HG03097 (cell line): Measurements from ENCODE around the gene CATSPERB.
"Not testable (repeated sequence)": the region's sequence is repeated elsewhere in the genome, so short reads cannot be mapped to it uniquely, and the experiment has no call there.

Experiments used
- ATAC-seq: cut with Tn5 transposase; IDR thresholded peaks from one replicate; pipeline ENCODE4 v1.9.1; 2021; ENCODE audit not compliant: unreplicated experiment, low FRiP score

CATSPERB gene

GRCh38 chr14:91731986-91732385 lies at the start of gene CATSPERB:
TSS of gene CATSPERB (minus strand) at chr14:91732086. CDS start at chr14:91729479, 2,607 bp downstream.
- no peak for ATAC-seq

GRCh38 chr14:91780452-91780851 lies 48.6 kb upstream of the CATSPERB start:
- ATAC-seq: no peak

- no peak for ATAC-seq
Measured at GRCh38 chr14:91778217-91778616, 46.3 kb upstream of the CATSPERB start.

- no peak for ATAC-seq
Measured at GRCh38 chr14:91774140-91775096, 42.5 kb upstream of the CATSPERB start.

GRCh38 chr14:91770185-91770584 lies 38.3 kb upstream of the CATSPERB start:
- no peak for ATAC-seq

- no peak for ATAC-seq
Measured at GRCh38 chr14:91755570-91756295, 23.8 kb upstream of the CATSPERB start.

GRCh38 chr14:91754819-91755218 lies 22.9 kb upstream of the CATSPERB start:
- ATAC-seq: no peak

- ATAC-seq: no peak
Measured at GRCh38 chr14:91754185-91754584, 22.3 kb upstream of the CATSPERB start.

GRCh38 chr14:91753501-91754128 lies 21.7 kb upstream of the CATSPERB start:
- no peak for ATAC-seq

GRCh38 chr14:91752961-91753360 lies 21.1 kb upstream of the CATSPERB start:
- ATAC-seq: no peak

GRCh38 chr14:91751719-91752118 lies 19.8 kb upstream of the CATSPERB start:
- no peak for ATAC-seq

- ATAC-seq: no peak
Measured at GRCh38 chr14:91750634-91751198, 18.8 kb upstream of the CATSPERB start.

- no peak for ATAC-seq
Measured at GRCh38 chr14:91749868-91750267, 18.0 kb upstream of the CATSPERB start.

- no peak for ATAC-seq
Measured at GRCh38 chr14:91748049-91748448, 16.2 kb upstream of the CATSPERB start.

GRCh38 chr14:91745344-91745743 lies 13.5 kb upstream of the CATSPERB start:
- ATAC-seq: no peak

GRCh38 chr14:91744068-91744480 lies 12.2 kb upstream of the CATSPERB start:
- no peak for ATAC-seq

GRCh38 chr14:91743305-91743653 lies 11.4 kb upstream of the CATSPERB start:
- ATAC-seq: no peak

- ATAC-seq: no peak
Measured at GRCh38 chr14:91742621-91743304, 10.9 kb upstream of the CATSPERB start.

- ATAC-seq: not testable (repeated sequence)
Measured at GRCh38 chr14:91739867-91740266, 8.0 kb upstream of the CATSPERB start.

GRCh38 chr14:91737619-91738018 lies 5.7 kb upstream of the CATSPERB start:
- no peak for ATAC-seq
